Neutrophil (primary cell): ENCODE results near the gene UVRAG.

Source experiments
- H3K27ac ChIP-seq: fragments of 200-600 bp; sonication (generic); 2 replicates; pipeline ENCODE4 v1.5.1; 2016; ENCODE audit warnings: mild to moderate bottlenecking, moderate library complexity
- H3K27me3 ChIP-seq: fragments of 200-600 bp; sonication (generic); 2 replicates; pipeline ENCODE4 v1.6.0; 2016; ENCODE audit warnings: mild to moderate bottlenecking
- H3K36me3 ChIP-seq: fragments of 200-600 bp; sonication (generic); 2 replicates; pipeline ENCODE4 v1.5.1; 2017
- H3K4me1 ChIP-seq, 2 experiments: fragments of 200-600 bp in 1 of 2; sonication (generic) in 1 of 2; 1 replicate in 1 of 2; 2 replicates in 1 of 2; pipeline versions ENCODE4 v1.5.1 to v1.6.1; 2013 to 2016; ENCODE audit warnings: low read depth in 1 of 2, low read length in 1 of 2, mild to moderate bottlenecking in 1 of 2, moderate library complexity in 1 of 2; ENCODE audit not compliant: control insufficient read depth in 1 of 2, insufficient read depth in 1 of 2
- H3K4me3 ChIP-seq, 2 experiments: fragments of 200-600 bp in 1 of 2; sonication (generic) in 1 of 2; 1 replicate in 1 of 2; 2 replicates in 1 of 2; pipeline ENCODE4 v1.5.1; 2013 to 2016; ENCODE audit warnings: low read depth in 1 of 2, low read length in 1 of 2, mild to moderate bottlenecking in 1 of 2, moderate library complexity in 1 of 2
- H3K9me3 ChIP-seq: fragments of 200-600 bp; sonication (generic); 2 replicates; pipeline ENCODE4 v1.5.1; 2016
- CTCF ChIP-seq: fragments of 200-600 bp; sonication (generic); IDR thresholded peaks from 2 replicates; pipeline ENCODE4 v1.5.1; 2016; ENCODE audit warnings: antibody characterized with exemption

The UVRAG gene

GRCh38 chr11:76148231-76148630 is 333.2 kb downstream of the UVRAG start:
- no peak for TF ChIP-seq CTCF
- peaks cover 3% of the 10 kb centered on the region for H3K36me3 ChIP-seq
- no peaks in the 10 kb centered on the region for H3K9me3 ChIP-seq
- no peak overlapping the region for H3K27ac ChIP-seq
- H3K27me3 ChIP-seq, result peaks cover 10% of the 10 kb centered on the region
- H3K4me1 ChIP-seq, result peaks cover 9% of the 10 kb centered on the region in 2 experiments
- H3K4me3 ChIP-seq, result no peak overlapping the region

- no peaks in the 10 kb centered on the region for H3K9me3 ChIP-seq
- no peak for TF ChIP-seq CTCF
- H3K4me1 ChIP-seq, result peaks cover 9% of the 10 kb centered on the region in 2 experiments
These were observed 334.1 kb downstream of the UVRAG start for GRCh38 chr11:76148941-76149613.

GRCh38 chr11:76149713-76150112 is 334.7 kb downstream of the UVRAG start:
- Histone ChIP-seq H3K4me3 (no peak overlapping the region), H3K36me3 (no peaks in the 10 kb centered on the region), H3K9me3 (no peaks in the 10 kb centered on the region), H3K4me1 (peaks cover 9% of the 10 kb centered on the region in 2 experiments), H3K27ac (no peak overlapping the region), H3K27me3 (peaks cover 23% of the 10 kb centered on the region)
- no peak for TF ChIP-seq CTCF

More at GRCh38 chr11:76148941-76149613, 334.1 kb downstream of the UVRAG start:
- Histone ChIP-seq H3K27me3 (peaks cover 17% of the 10 kb centered on the region), H3K27ac (no peak overlapping the region), H3K36me3 (no peaks in the 10 kb centered on the region), H3K4me3 (no peak overlapping the region)

GRCh38 chr11:76150141-76150540 is 335.1 kb downstream of the UVRAG start:
- no peak for TF ChIP-seq CTCF
- Histone ChIP-seq H3K9me3 (no peaks in the 10 kb centered on the region), H3K4me1 (peaks cover 9% of the 10 kb centered on the region in 2 experiments), H3K27ac (no peak overlapping the region), H3K4me3 (no peak overlapping the region), H3K36me3 (no peaks in the 10 kb centered on the region), H3K27me3 (peaks cover 23% of the 10 kb centered on the region)

GRCh38 chr11:76151556-76152085 is 336.6 kb downstream of the UVRAG start:
- Histone ChIP-seq H3K27me3 (peaks cover 23% of the 10 kb centered on the region), H3K4me1 (peaks cover 9% of the 10 kb centered on the region in 2 experiments), H3K36me3 (no peaks in the 10 kb centered on the region), H3K9me3 (no peaks in the 10 kb centered on the region), H3K27ac (no peak overlapping the region), H3K4me3 (no peak overlapping the region)
- no peak for TF ChIP-seq CTCF
